GM23248 (cell line): ENCODE results near the gene CCDC77. TPM values are rescaled to one million over a fixed set of nuclear protein-coding genes. Genes with fewer than 3 reads are reported as not detected.
"Not testable (repeated sequence)": the region's sequence is repeated elsewhere in the genome, so short reads cannot be mapped to it uniquely, and the experiment has no call there.

Experiments used
- DNase-seq: peaks from one replicate; pipeline ENCODE4 v3.0.0-alpha.2; 2015
- H2AFZ ChIP-seq: fragments of 200-600 bp; sonication (generic); 2 replicates; pipeline ENCODE4 v1.6.1; 2016; ENCODE audit warnings: antibody characterized with exemption
- H3F3A ChIP-seq: fragments of 200-600 bp; sonication (generic); 2 replicates; pipeline ENCODE4 v1.6.1; 2016; ENCODE audit warnings: mild to moderate bottlenecking, antibody characterized with exemption, mixed run types; ENCODE audit not compliant: insufficient read depth
- H3K27ac ChIP-seq: fragments of 200-600 bp; sonication (generic); 2 replicates; pipeline ENCODE4 v1.5.1; 2016; ENCODE audit warnings: mild to moderate bottlenecking
- H3K27me3 ChIP-seq: fragments of 200-600 bp; sonication (generic); replicated peaks from 2 replicates; pipeline ENCODE4 v1.6.1; 2016; ENCODE audit warnings: mild to moderate bottlenecking; ENCODE audit not compliant: insufficient read depth
- H3K36me3 ChIP-seq: fragments of 200-600 bp; sonication (generic); 2 replicates; pipeline ENCODE4 v1.6.1; 2016; ENCODE audit warnings: low read depth, mild to moderate bottlenecking
- H3K4me1 ChIP-seq: fragments of 200-600 bp; sonication (generic); 2 replicates; pipeline ENCODE4 v1.6.1; 2016; ENCODE audit warnings: mild to moderate bottlenecking; ENCODE audit not compliant: insufficient read depth
- H3K4me2 ChIP-seq: fragments of 200-600 bp; sonication (generic); one replicate; pipeline ENCODE4 v1.6.1; 2016; ENCODE audit warnings: mild to moderate bottlenecking; ENCODE audit not compliant: unreplicated experiment
- H3K4me3 ChIP-seq: fragments of 200-600 bp; sonication (generic); 2 replicates; pipeline ENCODE4 v1.5.1; 2016; ENCODE audit warnings: mild to moderate bottlenecking
- H3K79me2 ChIP-seq: fragments of 200-600 bp; sonication (generic); 2 replicates; pipeline ENCODE4 v1.6.1; 2016; ENCODE audit warnings: mild to moderate bottlenecking; ENCODE audit not compliant: insufficient read depth
- H3K9ac ChIP-seq: fragments of 200-600 bp; sonication (generic); 2 replicates; pipeline ENCODE4 v1.6.1; 2016; ENCODE audit warnings: mild to moderate bottlenecking
- H3K9me2 ChIP-seq: fragments of 200-600 bp; sonication (generic); 2 replicates; pipeline ENCODE4 v1.6.1; 2016; ENCODE audit warnings: mixed run types, mild to moderate bottlenecking, moderate library complexity; ENCODE audit not compliant: insufficient read depth
- H3K9me3 ChIP-seq: fragments of 200-600 bp; sonication (generic); one replicate; pipeline ENCODE4 v1.6.1; 2017; ENCODE audit warnings: low read depth
- H4K20me1 ChIP-seq: fragments of 200-600 bp; sonication (generic); 2 replicates; pipeline ENCODE4 v1.6.0; 2016; ENCODE audit not compliant: insufficient read depth
- EZH2 ChIP-seq: fragments of 200-600 bp; sonication (generic); IDR thresholded peaks from 2 replicates; pipeline ENCODE4 v1.6.1; 2018; ENCODE audit warnings: antibody characterized with exemption, mild to moderate bottlenecking; ENCODE audit not compliant: insufficient read depth, poor library complexity, severe bottlenecking
- EZH2phosphoT487 ChIP-seq: fragments of 200-600 bp; sonication (generic); IDR thresholded peaks from 2 replicates; pipeline ENCODE4 v1.6.1; 2018; ENCODE audit warnings: antibody characterized with exemption, moderate library complexity, mild to moderate bottlenecking, low read depth; ENCODE audit not compliant: insufficient read depth
- WGBS, 2 experiments: methylation state at CpG; one replicate each; pipeline ENCODE4 v1.1.6; 2015 to 2017; ENCODE audit warnings: low lambda C conversion rate in 2 of 2, low coverage in 1 of 2; ENCODE audit errors: missing lambda C conversion rate in 2 of 2; 5-methylcytosine and 5-hydroxymethylcytosine counted together
- in situ Hi-C: fragments of 300-500 bp; cut with MboI; formaldehyde crosslinking; loops from 2 replicates; pipeline ENCODE4 v1.15.0; 2020
- polyA plus RNA-seq: library from polyadenylated mRNA; unstranded; fragments of >200 nt; fragmentation: Nextera tagmentation; extraction: Ambion mirVana; gene quantifications from 2 replicates; pipeline ENCODE4 v1.2.1, GENCODE V29; 2016
- total RNA-seq: library from RNA; depleted of rRNA; stranded (reverse); fragments of >200 nt; shearing (Covaris generic); gene quantifications from 2 replicates; pipeline ENCODE4 v1.2.3, GENCODE V29; 2014

Gene CCDC77
- total and polyA plus RNA-seq, 2 experiments from 2014 or later, result 6.3 to 8.3 TPM

- TF ChIP-seq EZH2phosphoT487 (no peak), EZH2 (no peak)
- no peaks in the 10 kb centered on the region for H3K9me2 ChIP-seq
- no peaks in the 10 kb centered on the region for H3K27me3 ChIP-seq
- no peak overlapping the region for H3K4me3 ChIP-seq
- H3K9ac ChIP-seq, result no peak overlapping the region
- H3K4me2 ChIP-seq, result no peak overlapping the region
- in situ Hi-C loops, result no loop called here
- H3K27ac ChIP-seq, result no peak overlapping the region
- WGBS, 2 experiments, result 96 to 100% methylated on average over 1 of the region's 1 CpG
- no peaks in the 10 kb centered on the region for H3K4me1 ChIP-seq
- no peak for DNase-seq
- peaks cover 70% of the 10 kb centered on the region for H3K36me3 ChIP-seq
- 0 out of 2 replicates have a peak, but pooled peaks cover 5% of the 10 kb centered on the region for H4K20me1 ChIP-seq
- no peaks in the 10 kb centered on the region for H3K9me3 ChIP-seq
- H3K79me2 ChIP-seq, result peaks cover 38% of the 10 kb centered on the region
- H2AFZ ChIP-seq, result no peak overlapping the region
- H3F3A ChIP-seq, result peaks cover 3% of the 10 kb centered on the region; the same call in 1 of the 2 replicates
Measured at GRCh38 chr12:367972-368371, 33.5 kb upstream of the CCDC77 start.

- H4K20me1 ChIP-seq, H3K9me3 ChIP-seq, in situ Hi-C loops, DNase-seq, H3K9me2 ChIP-seq, H3K9ac ChIP-seq, H3K27ac ChIP-seq, H2AFZ ChIP-seq, H3K27me3 ChIP-seq, H3K4me2 ChIP-seq, H3F3A ChIP-seq, H3K4me3 ChIP-seq, H3K4me1 ChIP-seq: not testable (repeated sequence)
- Histone ChIP-seq H3K36me3 (peaks cover 54% of the 10 kb centered on the region), H3K79me2 (peaks cover 40% of the 10 kb centered on the region)
- 98 to 100% methylated on average over 4 to 5 of the region's 5 CpGs for WGBS, 2 experiments
Measured at GRCh38 chr12:370739-371485, 30.5 kb upstream of the CCDC77 start.

GRCh38 chr12:386651-387050, 14.8 kb upstream of the CCDC77 start:
- 0 out of 2 replicates have a peak, but pooled peaks cover 4% of the 10 kb centered on the region for H4K20me1 ChIP-seq
- H3K9ac ChIP-seq, result peak overlapping the region; percentile 95
- DNase-seq, result peak; percentile 64
- H3F3A ChIP-seq, result no peaks in the 10 kb centered on the region
- in situ Hi-C loops, result no loop called here
- 50 to 55% methylated on average over 4 of the region's 4 CpGs for WGBS, 2 experiments
- peaks cover 28% of the 10 kb centered on the region for H3K4me1 ChIP-seq
- no peak overlapping the region for H2AFZ ChIP-seq
- no peaks in the 10 kb centered on the region for H3K27me3 ChIP-seq
- peak overlapping the region; percentile 4; the same call in 1 of the 2 replicates for H3K27ac ChIP-seq
- no peaks in the 10 kb centered on the region for H3K9me3 ChIP-seq
- peak overlapping the region; percentile 89 for H3K4me3 ChIP-seq
- no peaks in the 10 kb centered on the region for H3K9me2 ChIP-seq
- peaks cover 74% of the 10 kb centered on the region for H3K79me2 ChIP-seq
- peak overlapping the region; percentile 97 for H3K4me2 ChIP-seq
- TF ChIP-seq EZH2phosphoT487, result no peak
- no peak for TF ChIP-seq EZH2
- H3K36me3 ChIP-seq, result peaks cover 27% of the 10 kb centered on the region

DNA sequence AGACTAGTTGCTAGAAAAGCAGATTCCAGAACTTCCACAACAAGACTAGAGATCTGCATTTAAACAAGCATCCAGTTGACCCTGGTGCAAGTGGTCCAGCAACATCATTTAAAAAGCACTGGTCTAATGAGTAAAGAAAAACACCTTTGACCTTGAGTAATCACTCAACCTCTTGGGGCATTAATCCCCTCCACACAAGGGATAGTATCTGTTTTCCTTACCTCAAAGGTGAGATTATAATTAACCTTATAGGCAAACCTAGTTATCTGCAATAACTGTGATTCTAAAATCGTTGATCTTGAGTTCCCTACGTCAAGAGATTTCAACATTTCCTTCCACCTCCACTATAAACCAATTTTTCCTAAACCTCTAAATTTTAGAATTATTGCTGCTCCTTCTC, 13.4 kb upstream of the CCDC77 start:
- Histone ChIP-seq H2AFZ (no peak overlapping the region; the same call in 1 of the 2 replicates), H3K79me2 (peaks cover 60% of the 10 kb centered on the region), H3K9me2 (no peaks in the 10 kb centered on the region), H3K9ac (peak overlapping the region; percentile 95), H3K4me2 (peak overlapping the region; percentile 97), H3K9me3 (no peaks in the 10 kb centered on the region), H3K27me3 (no peaks in the 10 kb centered on the region), H3K4me1 (peaks cover 28% of the 10 kb centered on the region), H3K27ac (peak overlapping the region; percentile 97), H3K4me3 (peak overlapping the region; percentile 89), H3F3A (no peaks in the 10 kb centered on the region), H4K20me1 (0 out of 2 replicates have a peak, but pooled peaks cover 4% of the 10 kb centered on the region), H3K36me3 (peaks cover 16% of the 10 kb centered on the region; the same call in 1 of the 2 replicates)
- TF ChIP-seq EZH2, result no peak
- no peak for TF ChIP-seq EZH2phosphoT487
- in situ Hi-C loops, result no loop called here
- DNase-seq, result no peak
- 0% methylated on average over 2 of the region's 2 CpGs for WGBS, 2 experiments
